GM23248 (cell line): Measurements from ENCODE around the gene CCBE1. TPM values are rescaled to one million over a fixed set of nuclear protein-coding genes. Genes with fewer than 3 reads are reported as not detected.

ENCODE experiments used
- DNase-seq: peaks from one replicate; pipeline ENCODE4 v3.0.0-alpha.2; 2015
- H2AFZ ChIP-seq: fragments of 200-600 bp; sonication (generic); 2 replicates; pipeline ENCODE4 v1.6.1; 2016; ENCODE audit warnings: antibody characterized with exemption
- H3F3A ChIP-seq: fragments of 200-600 bp; sonication (generic); 2 replicates; pipeline ENCODE4 v1.6.1; 2016; ENCODE audit warnings: mild to moderate bottlenecking, antibody characterized with exemption, mixed run types; ENCODE audit not compliant: insufficient read depth
- H3K27ac ChIP-seq: fragments of 200-600 bp; sonication (generic); 2 replicates; pipeline ENCODE4 v1.5.1; 2016; ENCODE audit warnings: mild to moderate bottlenecking
- H3K27me3 ChIP-seq: fragments of 200-600 bp; sonication (generic); replicated peaks from 2 replicates; pipeline ENCODE4 v1.6.1; 2016; ENCODE audit warnings: mild to moderate bottlenecking; ENCODE audit not compliant: insufficient read depth
- H3K36me3 ChIP-seq: fragments of 200-600 bp; sonication (generic); 2 replicates; pipeline ENCODE4 v1.6.1; 2016; ENCODE audit warnings: low read depth, mild to moderate bottlenecking
- H3K4me1 ChIP-seq: fragments of 200-600 bp; sonication (generic); 2 replicates; pipeline ENCODE4 v1.6.1; 2016; ENCODE audit warnings: mild to moderate bottlenecking; ENCODE audit not compliant: insufficient read depth
- H3K4me2 ChIP-seq: fragments of 200-600 bp; sonication (generic); one replicate; pipeline ENCODE4 v1.6.1; 2016; ENCODE audit warnings: mild to moderate bottlenecking; ENCODE audit not compliant: unreplicated experiment
- H3K4me3 ChIP-seq: fragments of 200-600 bp; sonication (generic); 2 replicates; pipeline ENCODE4 v1.5.1; 2016; ENCODE audit warnings: mild to moderate bottlenecking
- H3K79me2 ChIP-seq: fragments of 200-600 bp; sonication (generic); 2 replicates; pipeline ENCODE4 v1.6.1; 2016; ENCODE audit warnings: mild to moderate bottlenecking; ENCODE audit not compliant: insufficient read depth
- H3K9ac ChIP-seq: fragments of 200-600 bp; sonication (generic); 2 replicates; pipeline ENCODE4 v1.6.1; 2016; ENCODE audit warnings: mild to moderate bottlenecking
- H3K9me2 ChIP-seq: fragments of 200-600 bp; sonication (generic); 2 replicates; pipeline ENCODE4 v1.6.1; 2016; ENCODE audit warnings: mixed run types, mild to moderate bottlenecking, moderate library complexity; ENCODE audit not compliant: insufficient read depth
- H3K9me3 ChIP-seq: fragments of 200-600 bp; sonication (generic); one replicate; pipeline ENCODE4 v1.6.1; 2017; ENCODE audit warnings: low read depth
- H4K20me1 ChIP-seq: fragments of 200-600 bp; sonication (generic); 2 replicates; pipeline ENCODE4 v1.6.0; 2016; ENCODE audit not compliant: insufficient read depth
- EZH2 ChIP-seq: fragments of 200-600 bp; sonication (generic); IDR thresholded peaks from 2 replicates; pipeline ENCODE4 v1.6.1; 2018; ENCODE audit warnings: antibody characterized with exemption, mild to moderate bottlenecking; ENCODE audit not compliant: insufficient read depth, poor library complexity, severe bottlenecking
- EZH2phosphoT487 ChIP-seq: fragments of 200-600 bp; sonication (generic); IDR thresholded peaks from 2 replicates; pipeline ENCODE4 v1.6.1; 2018; ENCODE audit warnings: antibody characterized with exemption, moderate library complexity, mild to moderate bottlenecking, low read depth; ENCODE audit not compliant: insufficient read depth
- WGBS, 2 experiments: methylation state at CpG; one replicate each; pipeline ENCODE4 v1.1.6; 2015 to 2017; ENCODE audit warnings: low lambda C conversion rate in 2 of 2, low coverage in 1 of 2; ENCODE audit errors: missing lambda C conversion rate in 2 of 2; 5-methylcytosine and 5-hydroxymethylcytosine counted together
- in situ Hi-C: fragments of 300-500 bp; cut with MboI; formaldehyde crosslinking; loops from 2 replicates; pipeline ENCODE4 v1.15.0; 2020
- polyA plus RNA-seq: library from polyadenylated mRNA; unstranded; fragments of >200 nt; fragmentation: Nextera tagmentation; extraction: Ambion mirVana; gene quantifications from 2 replicates; pipeline ENCODE4 v1.2.1, GENCODE V29; 2016
- total RNA-seq: library from RNA; depleted of rRNA; stranded (reverse); fragments of >200 nt; shearing (Covaris generic); gene quantifications from 2 replicates; pipeline ENCODE4 v1.2.3, GENCODE V29; 2014

CCBE1 gene
- total and polyA plus RNA-seq, 2 experiments from 2014 or later, result 16.6 to 33.6 TPM

DNA sequence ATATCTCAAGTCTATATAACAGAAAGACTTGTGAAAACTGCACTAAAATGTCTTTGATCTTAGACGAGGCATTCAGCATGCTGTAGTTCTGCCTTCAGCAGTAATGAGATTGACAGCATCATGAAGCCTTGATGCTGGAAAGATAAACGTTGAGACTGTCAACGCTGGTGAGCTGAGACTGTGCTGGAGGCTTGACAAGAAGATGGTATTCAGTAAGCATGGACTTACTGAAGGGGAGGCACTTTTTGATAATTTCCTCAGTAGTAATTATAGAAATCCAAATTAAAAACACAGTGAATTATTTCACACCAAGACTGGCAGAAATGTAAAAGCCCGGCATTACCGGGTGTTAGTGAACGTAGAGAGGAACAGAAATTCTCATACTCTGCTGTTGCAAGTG is 162.2 kb downstream of the CCBE1 start:
- no peaks in the 10 kb centered on the region for H3K79me2 ChIP-seq
- peaks cover 4% of the 10 kb centered on the region; the same call in 1 of the 2 replicates for H4K20me1 ChIP-seq
- no peak for TF ChIP-seq EZH2
- no peak for TF ChIP-seq EZH2phosphoT487
- no peak overlapping the region for H3K27ac ChIP-seq
- no peak overlapping the region for H3K4me2 ChIP-seq
- no peak overlapping the region for H3K4me3 ChIP-seq
- WGBS, 2 experiments, result 83 to 84% methylated on average over 6 of the region's 6 CpGs
- H3K9ac ChIP-seq, result no peak overlapping the region
- H3K9me3 ChIP-seq, result no peaks in the 10 kb centered on the region
- peaks cover 9% of the 10 kb centered on the region for H3F3A ChIP-seq
- no peaks in the 10 kb centered on the region for H3K9me2 ChIP-seq
- no peak for DNase-seq
- in situ Hi-C loops, result no loop called here
- H2AFZ ChIP-seq, result no peak overlapping the region
- H3K4me1 ChIP-seq, result peaks cover 10% of the 10 kb centered on the region; the same call in 1 of the 2 replicates
- H3K36me3 ChIP-seq, result no peaks in the 10 kb centered on the region
- no peaks in the 10 kb centered on the region for H3K27me3 ChIP-seq

DNA sequence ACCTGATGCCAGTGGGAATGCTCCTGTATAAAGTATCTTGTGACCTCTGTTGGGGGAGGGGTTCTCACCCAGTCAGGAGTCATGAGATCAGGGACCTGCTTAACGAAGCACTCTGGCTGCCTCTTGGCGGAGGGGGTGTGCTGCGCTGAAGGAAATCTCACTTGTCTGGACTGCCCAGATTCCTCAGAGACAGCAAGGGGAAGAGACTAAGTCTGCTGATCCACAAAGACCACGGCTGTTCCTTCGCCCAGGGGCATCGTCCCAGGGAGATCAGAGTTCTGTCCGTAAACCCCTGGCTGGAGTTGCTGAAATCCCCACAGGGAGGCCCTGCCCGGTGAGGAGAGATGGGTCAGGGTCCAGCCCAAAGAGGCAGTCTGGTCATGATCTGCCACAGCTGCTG is 168.4 kb downstream of the CCBE1 start:
- Histone ChIP-seq H4K20me1 (no peaks in the 10 kb centered on the region), H3K27ac (no peak overlapping the region), H3F3A (no peaks in the 10 kb centered on the region), H3K79me2 (no peaks in the 10 kb centered on the region), H3K9me2 (no peaks in the 10 kb centered on the region), H3K4me2 (no peak overlapping the region), H3K27me3 (no peaks in the 10 kb centered on the region), H3K9me3 (no peaks in the 10 kb centered on the region), H3K36me3 (no peaks in the 10 kb centered on the region), H3K9ac (no peak overlapping the region), H3K4me1 (no peaks in the 10 kb centered on the region), H2AFZ (no peak overlapping the region), H3K4me3 (no peak overlapping the region)
- TF ChIP-seq EZH2 (no peak), EZH2phosphoT487 (no peak)
- 93 to 94% methylated on average over 8 of the region's 8 CpGs for WGBS, 2 experiments
- in situ Hi-C loops, result no loop called here
- no peak for DNase-seq

DNA sequence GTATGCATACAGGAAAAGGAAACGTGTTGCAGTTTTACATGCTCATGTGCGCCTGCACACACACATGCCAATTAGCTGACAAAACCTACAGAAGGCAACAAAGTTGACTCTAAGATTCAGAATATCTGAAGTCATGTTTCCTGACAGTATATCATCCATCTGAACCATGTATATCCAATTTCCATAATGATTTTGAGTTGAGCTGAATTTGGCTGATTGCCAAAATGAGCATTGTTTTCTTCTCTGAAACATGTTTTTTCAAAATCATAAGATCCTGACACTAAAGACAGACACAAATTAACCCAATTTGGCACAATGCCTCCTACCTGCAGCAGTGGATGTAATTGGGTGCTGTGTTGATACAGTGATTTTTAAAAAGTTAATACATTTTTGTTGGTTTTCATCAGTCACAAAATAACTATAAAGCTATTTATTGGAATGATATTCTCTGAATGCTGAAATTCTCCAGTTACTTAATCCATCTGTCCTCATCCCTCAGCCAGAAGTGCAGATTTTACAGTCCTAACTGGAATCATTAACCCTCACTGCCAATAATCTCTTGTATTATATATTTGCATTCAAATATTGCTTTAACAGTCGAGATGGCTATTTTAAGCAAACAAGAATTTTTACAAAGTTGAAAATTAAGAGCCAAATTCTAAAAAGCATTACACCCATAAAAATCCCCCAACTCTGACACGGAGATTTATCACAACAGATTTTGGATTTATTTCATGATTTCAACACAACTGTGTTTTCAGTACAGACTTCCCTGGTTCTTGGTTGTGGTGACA is 176.5 kb downstream of the CCBE1 start:
- Histone ChIP-seq H3K9ac (no peak overlapping the region), H3K27me3 (no peaks in the 10 kb centered on the region), H3K4me1 (peaks cover 7% of the 10 kb centered on the region; the same call in 1 of the 2 replicates), H4K20me1 (peaks cover 3% of the 10 kb centered on the region), H3F3A (peaks cover 5% of the 10 kb centered on the region; the same call in 1 of the 2 replicates), H3K4me2 (no peak overlapping the region), H3K4me3 (no peak overlapping the region), H3K9me2 (no peaks in the 10 kb centered on the region), H3K36me3 (no peaks in the 10 kb centered on the region), H3K79me2 (no peaks in the 10 kb centered on the region), H3K9me3 (no peaks in the 10 kb centered on the region), H2AFZ (no peak overlapping the region), H3K27ac (no peak overlapping the region)
- TF ChIP-seq EZH2 (no peak), EZH2phosphoT487 (no peak)
- WGBS, 2 experiments, result 56 to 59% methylated on average over 4 of the region's 4 CpGs
- no peak for DNase-seq
- in situ Hi-C loops, result no loop called here

DNA sequence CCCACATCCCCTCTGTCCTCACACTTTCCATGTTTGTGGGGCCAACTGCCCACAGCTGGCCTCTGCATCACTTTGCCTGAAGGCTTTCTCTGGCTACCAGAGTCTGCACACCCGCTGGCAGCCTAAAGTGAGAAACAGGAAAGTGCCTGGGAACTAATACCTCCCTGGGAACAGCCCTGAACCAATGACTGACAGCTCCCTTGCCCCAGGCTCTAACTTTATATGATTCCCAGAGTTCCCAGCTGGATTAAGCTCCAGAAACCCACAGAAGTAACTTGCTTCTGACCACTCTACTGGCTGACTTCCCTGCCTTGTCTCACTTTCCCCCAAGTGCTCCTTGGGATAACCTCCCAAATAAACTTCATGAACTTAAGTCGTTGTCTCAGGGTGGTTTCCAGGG is 178.5 kb downstream of the CCBE1 start:
- Histone ChIP-seq H3K9ac (no peak overlapping the region), H3K27ac (no peak overlapping the region), H3K4me1 (peaks cover 16% of the 10 kb centered on the region; the same call in 1 of the 2 replicates), H3K4me3 (no peak overlapping the region), H3K9me2 (no peaks in the 10 kb centered on the region), H3K27me3 (peaks cover 9% of the 10 kb centered on the region; the same call in 1 of the 2 replicates), H3K36me3 (no peaks in the 10 kb centered on the region), H4K20me1 (peaks cover 3% of the 10 kb centered on the region), H3F3A (peaks cover 8% of the 10 kb centered on the region; the same call in 1 of the 2 replicates), H2AFZ (no peak overlapping the region), H3K9me3 (no peaks in the 10 kb centered on the region), H3K4me2 (no peak overlapping the region), H3K79me2 (no peaks in the 10 kb centered on the region)
- DNase-seq, result no peak
- 89 to 98% methylated on average over 2 of the region's 2 CpGs for WGBS, 2 experiments
- in situ Hi-C loops, result no loop called here
- TF ChIP-seq EZH2phosphoT487 (no peak), EZH2 (no peak)
